Nephron progenitor cell (in vitro differentiated cells): ENCODE measurements around the gene FGFBP1.

Source experiments
- DNase-seq: peaks from one replicate; pipeline ENCODE4 v3.0.0; 2021
- H3K27ac Mint-ChIP-seq: 2 replicates; pipeline ENCODE4 v1.8.0; 2021; ENCODE audit warnings: mild to moderate bottlenecking, moderate library complexity, mixed read lengths
- H3K27me3 Mint-ChIP-seq: 2 replicates; pipeline ENCODE4 v1.8.0; 2021; ENCODE audit warnings: mild to moderate bottlenecking, low read depth, mixed read lengths; ENCODE audit not compliant: poor library complexity
- H3K36me3 Mint-ChIP-seq: 2 replicates; pipeline ENCODE4 v1.8.0; 2021; ENCODE audit warnings: low read depth, mixed read lengths
- H3K4me1 Mint-ChIP-seq: 2 replicates; pipeline ENCODE4 v1.8.0; 2021; ENCODE audit warnings: mixed read lengths
- H3K4me3 Mint-ChIP-seq: 2 replicates; pipeline ENCODE4 v1.8.0; 2021; ENCODE audit warnings: mild to moderate bottlenecking, moderate library complexity, mixed read lengths
- H3K9me3 Mint-ChIP-seq: 2 replicates; pipeline ENCODE4 v1.8.0; 2021; ENCODE audit warnings: mild to moderate bottlenecking, moderate library complexity, mixed read lengths
- CTCF ChIP-seq: fragments of 200-600 bp; sonication (generic); IDR thresholded peaks from 2 replicates; pipeline ENCODE4 v1.5.0; 2021; ENCODE audit warnings: antibody characterized with exemption

Gene FGFBP1

GRCh38 chr4:15955670-15956069 lies 17.1 kb upstream of the FGFBP1 start:
- TF ChIP-seq CTCF, result no peak
- H3K27me3 Mint-ChIP-seq, result peaks cover 11% of the 10 kb centered on the region
- H3K9me3 Mint-ChIP-seq, result peaks cover 39% of the 10 kb centered on the region
- no peak overlapping the region for H3K4me3 Mint-ChIP-seq
- no peak for DNase-seq
- H3K36me3 Mint-ChIP-seq, result peaks cover 5% of the 10 kb centered on the region
- no peak overlapping the region for H3K27ac Mint-ChIP-seq
- H3K4me1 Mint-ChIP-seq, result no peaks in the 10 kb centered on the region

GRCh38 chr4:15953625-15954024 lies 15.1 kb upstream of the FGFBP1 start:
- Mint-ChIP-seq H3K36me3 (peaks cover 5% of the 10 kb centered on the region), H3K4me1 (peaks cover 5% of the 10 kb centered on the region), H3K27me3 (peaks cover 10% of the 10 kb centered on the region), H3K9me3 (peaks cover 39% of the 10 kb centered on the region), H3K27ac (no peak overlapping the region), H3K4me3 (no peak overlapping the region)
- DNase-seq, result no peak
- no peak for TF ChIP-seq CTCF

GRCh38 chr4:15951781-15952180 lies 13.2 kb upstream of the FGFBP1 start:
- no peak overlapping the region for H3K4me3 Mint-ChIP-seq
- no peak for DNase-seq
- peaks cover 7% of the 10 kb centered on the region for H3K4me1 Mint-ChIP-seq
- H3K9me3 Mint-ChIP-seq, result peaks cover 39% of the 10 kb centered on the region
- TF ChIP-seq CTCF, result no peak
- no peak overlapping the region for H3K27ac Mint-ChIP-seq
- peaks cover 5% of the 10 kb centered on the region for H3K36me3 Mint-ChIP-seq
- peaks cover 14% of the 10 kb centered on the region for H3K27me3 Mint-ChIP-seq

- Mint-ChIP-seq H3K27ac (no peak overlapping the region), H3K9me3 (peaks cover 17% of the 10 kb centered on the region), H3K4me1 (peaks cover 7% of the 10 kb centered on the region), H3K36me3 (no peaks in the 10 kb centered on the region), H3K27me3 (peaks cover 10% of the 10 kb centered on the region), H3K4me3 (no peak overlapping the region)
- no peak for TF ChIP-seq CTCF
- no peak for DNase-seq
These were observed 10.3 kb upstream of the FGFBP1 start for GRCh38 chr4:15948826-15949225.

GRCh38 chr4:15947684-15948083 lies 9.1 kb upstream of the FGFBP1 start:
- peaks cover 6% of the 10 kb centered on the region for H3K9me3 Mint-ChIP-seq
- DNase-seq, result no peak
- H3K27me3 Mint-ChIP-seq, result peaks cover 6% of the 10 kb centered on the region
- TF ChIP-seq CTCF, result no peak
- no peak overlapping the region for H3K27ac Mint-ChIP-seq
- H3K36me3 Mint-ChIP-seq, result no peaks in the 10 kb centered on the region
- H3K4me1 Mint-ChIP-seq, result peaks cover 7% of the 10 kb centered on the region
- H3K4me3 Mint-ChIP-seq, result no peak overlapping the region

GRCh38 chr4:15945516-15945915 lies 7.0 kb upstream of the FGFBP1 start:
- Mint-ChIP-seq H3K27me3 (peaks cover 7% of the 10 kb centered on the region), H3K27ac (no peak overlapping the region), H3K4me1 (peaks cover 7% of the 10 kb centered on the region), H3K9me3 (no peaks in the 10 kb centered on the region), H3K36me3 (no peaks in the 10 kb centered on the region), H3K4me3 (no peak overlapping the region)
- no peak for TF ChIP-seq CTCF
- DNase-seq, result no peak
